HL-60 (cell line): Measurements from ENCODE around the gene ENPP3.

Source experiments
- CTCF ChIP-seq: IDR thresholded peaks from one replicate; pipeline ENCODE4 v1.5.1; 2011; ENCODE audit warnings: low read length, control low read depth, inconsistent platforms; ENCODE audit not compliant: insufficient read depth
- POLR2AphosphoS5 ChIP-seq: IDR thresholded peaks from 2 replicates; pipeline ENCODE4 v1.6.1; 2012; ENCODE audit warnings: low read depth
- REST ChIP-seq: IDR thresholded peaks from 2 replicates; pipeline ENCODE4 v1.6.1; 2012; ENCODE audit warnings: low read depth; ENCODE audit not compliant: insufficient replicate concordance

- TF ChIP-seq CTCF (no peak), REST (no peak), POLR2AphosphoS5 (no peak)
Measured at GRCh38 chr6:131739136-131739535, 102.0 kb downstream of the ENPP3 start.
